ENCODE results near the gene DPYD. TPM values are rescaled to one million over a fixed set of nuclear protein-coding genes. Genes with fewer than 3 reads are reported as not detected.

Gene DPYD
- total and polyA plus RNA-seq, 7 donors, result 6.0 to 56.1 (median 40.2) TPM

DNA sequence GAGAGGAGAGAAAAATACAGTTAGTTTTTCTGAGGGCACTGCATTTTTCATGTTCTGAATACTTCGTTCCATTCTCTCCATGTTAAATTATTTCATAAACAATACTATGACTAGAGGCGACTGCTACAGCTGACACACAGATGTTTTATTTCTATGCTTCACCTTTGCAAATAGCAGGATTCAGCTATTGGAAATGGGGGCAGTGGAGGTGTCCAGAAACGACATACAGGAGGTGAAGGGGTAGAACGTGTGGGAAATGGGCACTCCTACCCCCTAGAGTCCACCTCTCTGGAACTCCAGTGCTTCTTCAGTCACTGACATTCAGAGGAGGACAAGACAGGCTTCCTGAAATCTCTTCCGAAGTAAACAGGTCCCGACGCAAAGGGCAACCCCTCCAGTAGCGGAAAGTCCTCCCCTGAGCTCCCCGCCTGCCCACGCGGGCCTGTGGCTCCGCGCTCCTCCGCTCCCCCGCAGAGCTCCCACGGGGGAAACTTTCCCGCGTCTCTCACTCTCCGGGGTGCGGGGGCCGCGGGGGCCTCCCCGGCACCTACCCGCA lies 480 bp downstream of the DPYD start:
- Histone ChIP-seq H3K27me3 (no peaks in the 10 kb centered on the region), H3K4me1 (peaks cover 0 to 26% (median 22%) of the 10 kb centered on the region in 4 donors), H3K36me3 (no peaks in the 10 kb centered on the region), H3K4me3 (peak overlapping the region; percentile 74 to 94 (median 92)), H3K27ac (peak overlapping the region; percentile 86 to 95 (median 94)), H3K9me3 (no peaks in the 10 kb centered on the region)
- DNase-seq, result no peak
- TF ChIP-seq EP300 (IDR thresholded peaks at IDR 0.05) (no peak), POLR2AphosphoS5 (IDR thresholded peaks at IDR 0.05) (no peak), POLR2A (IDR thresholded peaks at IDR 0.05) (no peak)
- TF ChIP-seq, protein P1, sequence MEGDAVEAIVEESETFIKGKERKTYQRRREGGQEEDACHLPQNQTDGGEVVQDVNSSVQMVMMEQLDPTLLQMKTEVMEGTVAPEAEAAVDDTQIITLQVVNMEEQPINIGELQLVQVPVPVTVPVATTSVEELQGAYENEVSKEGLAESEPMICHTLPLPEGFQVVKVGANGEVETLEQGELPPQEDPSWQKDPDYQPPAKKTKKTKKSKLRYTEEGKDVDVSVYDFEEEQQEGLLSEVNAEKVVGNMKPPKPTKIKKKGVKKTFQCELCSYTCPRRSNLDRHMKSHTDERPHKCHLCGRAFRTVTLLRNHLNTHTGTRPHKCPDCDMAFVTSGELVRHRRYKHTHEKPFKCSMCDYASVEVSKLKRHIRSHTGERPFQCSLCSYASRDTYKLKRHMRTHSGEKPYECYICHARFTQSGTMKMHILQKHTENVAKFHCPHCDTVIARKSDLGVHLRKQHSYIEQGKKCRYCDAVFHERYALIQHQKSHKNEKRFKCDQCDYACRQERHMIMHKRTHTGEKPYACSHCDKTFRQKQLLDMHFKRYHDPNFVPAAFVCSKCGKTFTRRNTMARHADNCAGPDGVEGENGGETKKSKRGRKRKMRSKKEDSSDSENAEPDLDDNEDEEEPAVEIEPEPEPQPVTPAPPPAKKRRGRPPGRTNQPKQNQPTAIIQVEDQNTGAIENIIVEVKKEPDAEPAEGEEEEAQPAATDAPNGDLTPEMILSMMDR (IDR thresholded peaks at IDR 0.05), result no peak
- 0 to 1% methylated on average over 24 of the region's 24 CpGs for WGBS, 2 donors
- intact Hi-C loops (cut with DNase I), result no loop called here

DNA sequence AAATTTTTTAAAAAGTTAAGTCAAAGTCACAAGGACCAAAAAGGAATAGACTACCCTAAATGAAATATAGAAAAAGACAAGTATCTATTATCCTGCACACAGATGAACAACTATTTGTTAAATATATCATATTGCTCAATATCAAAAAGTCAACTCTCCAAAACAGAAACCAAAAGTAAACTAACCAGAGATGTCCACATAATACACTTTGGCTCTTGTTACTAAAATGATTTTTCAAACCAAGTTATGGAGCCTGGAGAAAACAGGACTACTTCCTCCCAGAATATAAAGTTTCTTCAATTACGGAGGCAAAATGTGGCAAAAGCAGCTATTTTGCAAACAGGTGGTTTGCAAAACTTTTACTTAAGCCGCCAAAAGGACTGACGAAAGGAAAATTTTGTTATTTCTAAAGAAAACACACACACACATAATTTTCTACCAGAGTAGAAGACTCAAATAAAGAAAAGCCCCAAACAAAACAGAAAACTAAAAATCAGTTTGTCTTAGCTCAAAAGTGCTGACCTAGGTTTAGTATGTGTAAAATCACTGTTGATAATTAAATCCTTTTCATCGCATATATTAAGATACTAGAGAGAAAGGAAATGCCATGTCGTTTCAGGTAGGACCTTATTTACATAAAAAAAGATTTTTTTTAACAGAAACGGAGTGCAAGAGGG lies 1.1 kb downstream of the DPYD start:
- no peaks in the 10 kb centered on the region for H3K9me3 ChIP-seq
- H3K27ac ChIP-seq, result peak overlapping the region; percentile 86 to 95 (median 94)
- intact Hi-C loops (cut with DNase I), result no loop called here
- H3K4me1 ChIP-seq, result peaks cover 0 to 26% (median 22%) of the 10 kb centered on the region in 4 donors
- H3K36me3 ChIP-seq, result no peaks in the 10 kb centered on the region
- TF ChIP-seq POLR2AphosphoS5 (IDR thresholded peaks at IDR 0.05) (peak in 1 of 4 donors; percentile 36), EP300 (IDR thresholded peaks at IDR 0.05) (no peak), POLR2A (IDR thresholded peaks at IDR 0.05) (no peak)
- TF ChIP-seq, protein P1 (IDR thresholded peaks at IDR 0.05), result no peak
- DNase-seq, result no peak
- H3K27me3 ChIP-seq, result no peaks in the 10 kb centered on the region
- WGBS, 2 donors, result 1 to 8% methylated on average over 6 of the region's 6 CpGs
- peak overlapping the region; percentile 74 to 94 (median 92) for H3K4me3 ChIP-seq

DNA sequence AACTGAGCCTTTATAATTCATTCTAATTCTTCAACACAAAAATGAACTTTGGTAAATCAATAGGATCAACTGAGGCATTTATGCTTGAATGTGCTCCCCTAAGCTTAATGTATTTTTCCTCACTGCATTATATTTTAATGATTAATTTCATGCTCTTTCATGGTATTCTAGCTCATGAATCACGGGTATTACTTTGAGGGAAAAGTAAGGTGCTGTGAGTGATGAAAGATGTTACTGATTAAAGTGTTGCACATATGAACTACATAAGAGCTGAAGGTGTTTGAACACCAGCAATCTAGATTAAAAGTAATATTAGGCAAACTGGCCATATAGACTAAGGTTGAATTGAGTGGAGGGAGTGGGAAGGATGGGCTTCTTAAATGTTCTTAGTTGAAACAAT lies 1.9 kb downstream of the DPYD start:
- H3K36me3 ChIP-seq, result no peaks in the 10 kb centered on the region
- peak overlapping the region; percentile 2 to 94 (median 82) for H3K4me3 ChIP-seq
- TF ChIP-seq POLR2AphosphoS5 (IDR thresholded peaks at IDR 0.05) (no peak), POLR2A (IDR thresholded peaks at IDR 0.05) (no peak), EP300 (IDR thresholded peaks at IDR 0.05) (no peak)
- TF ChIP-seq, protein P1 (IDR thresholded peaks at IDR 0.05), result no peak
- H3K4me1 ChIP-seq, result peaks cover 0 to 26% (median 22%) of the 10 kb centered on the region in 4 donors
- intact Hi-C loops (cut with DNase I), result no loop called here
- peak overlapping the region; percentile 35 to 94 (median 90) for H3K27ac ChIP-seq
- no peak for DNase-seq
- no peaks in the 10 kb centered on the region for H3K9me3 ChIP-seq
- 42 to 44% methylated on average over 1 of the region's 1 CpG for WGBS, 2 donors
- H3K27me3 ChIP-seq, result no peaks in the 10 kb centered on the region

DNA sequence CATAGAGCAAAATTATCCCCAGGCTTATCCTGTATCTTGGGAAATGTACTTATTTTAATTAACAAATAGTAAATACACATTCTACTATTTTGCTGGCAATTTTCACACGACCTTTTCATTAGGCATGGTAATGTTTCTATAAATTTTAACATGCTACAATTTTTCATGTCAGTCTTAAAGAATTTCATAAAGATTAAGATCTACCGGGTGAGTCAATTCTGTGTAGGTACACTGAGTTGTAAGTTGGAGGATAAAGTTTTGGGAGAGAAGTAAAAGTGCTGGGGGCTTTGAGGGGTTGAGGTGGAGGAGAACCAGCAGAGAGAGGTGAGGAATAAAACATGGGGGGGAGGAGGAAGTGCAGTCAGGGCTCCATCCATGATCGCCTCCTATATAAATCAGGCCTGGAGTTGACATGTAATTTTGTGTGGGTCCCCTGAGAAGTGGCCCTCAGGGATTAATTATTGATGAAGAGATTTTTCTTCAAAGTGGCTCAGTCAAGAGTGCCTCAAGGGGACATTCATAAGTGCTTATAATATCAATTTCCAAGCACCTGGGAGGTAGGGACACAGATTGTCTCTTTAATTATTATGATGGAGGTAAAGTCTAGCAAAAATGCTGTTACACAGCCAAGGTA lies 7.2 kb downstream of the DPYD start:
- Histone ChIP-seq H3K27ac (no peak overlapping the region), H3K4me1 (peaks cover 0 to 28% (median 16%) of the 10 kb centered on the region in 4 donors), H3K27me3 (no peaks in the 10 kb centered on the region), H3K9me3 (no peaks in the 10 kb centered on the region), H3K4me3 (no peak overlapping the region), H3K36me3 (no peaks in the 10 kb centered on the region)
- TF ChIP-seq, protein P1 (IDR thresholded peaks at IDR 0.05), result no peak
- TF ChIP-seq POLR2AphosphoS5 (IDR thresholded peaks at IDR 0.05), result no peak
- TF ChIP-seq POLR2A (IDR thresholded peaks at IDR 0.05), result no peak
- no peak for TF ChIP-seq EP300 (IDR thresholded peaks at IDR 0.05)
- intact Hi-C loops (cut with DNase I), result no loop called here
- no peak for DNase-seq
- 89 to 91% methylated on average over 3 of the region's 3 CpGs for WGBS, 2 donors

All from sigmoid colon (tissue), 7 donors.